ENCODE data around the gene RNASE12. TPM values are rescaled to one million over a fixed set of nuclear protein-coding genes. Genes with fewer than 3 reads are reported as not detected.
A peak's percentile ranks its signal among the peaks of the same experiment; 100 is the strongest.
"Not testable (repeated sequence)": the region's sequence is repeated elsewhere in the genome, so short reads cannot be mapped to it uniquely, and the experiment has no call there.

The RNASE12 gene
- total and polyA plus RNA-seq, 8 donors: not detected

DNA sequence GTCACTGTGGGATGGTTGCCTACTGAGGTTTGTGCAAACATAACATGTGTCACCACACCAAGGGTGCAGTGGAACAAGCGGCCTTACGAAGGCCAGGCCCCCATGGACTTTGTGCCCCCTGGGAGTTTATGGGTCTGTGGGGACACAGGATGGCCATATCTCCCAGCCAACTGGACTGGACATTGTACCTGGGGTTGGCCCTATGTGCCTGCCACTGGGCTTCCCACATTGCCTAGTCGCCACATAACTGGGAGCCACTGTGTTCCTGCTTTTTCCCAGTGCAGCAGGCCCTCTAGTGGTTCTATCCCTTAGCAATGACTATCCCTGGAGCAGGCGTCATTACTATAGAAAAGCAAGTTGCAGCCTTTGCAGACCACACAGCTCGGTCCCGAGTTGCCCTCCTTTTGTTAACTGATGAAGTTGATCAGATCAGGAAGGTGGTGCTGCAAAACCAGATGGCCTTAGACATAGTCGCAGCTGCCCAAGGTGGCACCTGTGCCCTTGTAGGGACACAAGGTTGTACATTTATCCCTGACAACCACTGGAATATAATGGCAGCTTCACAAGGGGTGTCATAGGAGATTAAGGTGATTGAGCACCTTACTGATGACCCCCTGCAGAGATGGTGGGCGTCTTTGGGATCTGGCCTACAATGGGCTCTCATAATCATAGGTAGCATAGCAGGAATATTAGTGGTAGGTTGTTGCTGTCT lies 15.2 kb upstream of the RNASE12 start:
- Histone ChIP-seq H3K27me3 (no peaks in the 10 kb centered on the region), H3K4me1 (peaks cover 3 to 13% of the 10 kb centered on the region in 2 donors), H3K9me3 (no peaks in the 10 kb centered on the region), H3K4me3 (no peak overlapping the region), H3K27ac (no peak overlapping the region), H3K36me3 (no peaks in the 10 kb centered on the region)
- ATAC-seq (peak; percentile 49), DNase-seq (no peak)
- intact Hi-C loops (cut with DNase I): loop anchor here in 1 of 2 donors (10.0 kb wide), 3 partner anchors 72 to 282 kb away; partner anchors contain the start of gene TEP1
- TF ChIP-seq, protein P1, sequence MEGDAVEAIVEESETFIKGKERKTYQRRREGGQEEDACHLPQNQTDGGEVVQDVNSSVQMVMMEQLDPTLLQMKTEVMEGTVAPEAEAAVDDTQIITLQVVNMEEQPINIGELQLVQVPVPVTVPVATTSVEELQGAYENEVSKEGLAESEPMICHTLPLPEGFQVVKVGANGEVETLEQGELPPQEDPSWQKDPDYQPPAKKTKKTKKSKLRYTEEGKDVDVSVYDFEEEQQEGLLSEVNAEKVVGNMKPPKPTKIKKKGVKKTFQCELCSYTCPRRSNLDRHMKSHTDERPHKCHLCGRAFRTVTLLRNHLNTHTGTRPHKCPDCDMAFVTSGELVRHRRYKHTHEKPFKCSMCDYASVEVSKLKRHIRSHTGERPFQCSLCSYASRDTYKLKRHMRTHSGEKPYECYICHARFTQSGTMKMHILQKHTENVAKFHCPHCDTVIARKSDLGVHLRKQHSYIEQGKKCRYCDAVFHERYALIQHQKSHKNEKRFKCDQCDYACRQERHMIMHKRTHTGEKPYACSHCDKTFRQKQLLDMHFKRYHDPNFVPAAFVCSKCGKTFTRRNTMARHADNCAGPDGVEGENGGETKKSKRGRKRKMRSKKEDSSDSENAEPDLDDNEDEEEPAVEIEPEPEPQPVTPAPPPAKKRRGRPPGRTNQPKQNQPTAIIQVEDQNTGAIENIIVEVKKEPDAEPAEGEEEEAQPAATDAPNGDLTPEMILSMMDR (IDR thresholded peaks at IDR 0.05): peak; percentile 27 to 32

DNA sequence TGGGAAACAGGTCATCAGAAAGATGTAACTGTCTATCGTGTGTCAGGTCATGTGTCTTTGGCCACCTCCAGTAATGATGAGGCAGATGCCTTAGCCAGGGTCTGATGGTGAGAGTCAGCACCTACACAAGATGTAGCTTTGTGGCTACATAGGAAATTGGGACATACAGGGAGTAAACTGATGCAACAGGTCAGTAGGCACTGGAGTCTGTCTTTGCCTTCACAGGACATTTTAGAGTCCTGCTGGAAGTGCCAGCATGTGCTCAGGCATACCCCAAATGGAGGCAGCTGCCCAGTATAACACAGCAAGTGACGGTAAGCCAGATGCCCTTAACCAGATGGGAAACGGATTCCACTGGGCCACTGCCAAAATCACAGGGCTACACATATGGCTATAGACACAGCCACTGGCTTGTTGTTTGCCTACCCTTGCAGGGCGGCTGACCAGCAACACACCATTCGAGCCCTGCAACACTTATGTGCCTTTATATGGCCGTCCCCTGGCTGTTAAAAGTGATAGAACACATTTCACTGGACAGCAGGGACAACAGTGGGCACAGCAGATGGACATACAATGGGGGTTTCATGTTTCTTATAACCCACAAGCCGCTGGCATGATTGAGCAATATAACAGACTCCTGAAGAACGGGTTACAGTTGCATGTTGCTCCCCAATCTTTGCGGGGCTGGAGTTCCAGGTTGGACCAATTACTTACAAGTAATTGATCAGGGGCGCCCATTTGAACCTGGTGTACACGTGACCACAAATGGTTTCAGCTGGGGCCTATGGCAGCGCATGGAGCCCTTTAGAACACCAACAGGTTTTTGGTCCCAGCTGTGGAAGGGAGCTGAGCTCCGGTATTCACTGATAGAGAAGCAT lies 12.9 kb upstream of the RNASE12 start:
- intact Hi-C loops (cut with DNase I): loop anchor here in 1 of 2 donors (10.0 kb wide), 3 partner anchors 69 to 279 kb away; partner anchors contain the start of gene TEP1
- TF ChIP-seq, protein P1 (IDR thresholded peaks at IDR 0.05): no peak
- ATAC-seq (no peak), DNase-seq (no peak)
- Histone ChIP-seq H3K27me3 (no peaks in the 10 kb centered on the region), H3K27ac (no peak overlapping the region), H3K36me3 (no peaks in the 10 kb centered on the region), H3K4me1 (no peaks in the 10 kb centered on the region), H3K4me3 (no peak overlapping the region), H3K9me3 (no peaks in the 10 kb centered on the region)

DNA sequence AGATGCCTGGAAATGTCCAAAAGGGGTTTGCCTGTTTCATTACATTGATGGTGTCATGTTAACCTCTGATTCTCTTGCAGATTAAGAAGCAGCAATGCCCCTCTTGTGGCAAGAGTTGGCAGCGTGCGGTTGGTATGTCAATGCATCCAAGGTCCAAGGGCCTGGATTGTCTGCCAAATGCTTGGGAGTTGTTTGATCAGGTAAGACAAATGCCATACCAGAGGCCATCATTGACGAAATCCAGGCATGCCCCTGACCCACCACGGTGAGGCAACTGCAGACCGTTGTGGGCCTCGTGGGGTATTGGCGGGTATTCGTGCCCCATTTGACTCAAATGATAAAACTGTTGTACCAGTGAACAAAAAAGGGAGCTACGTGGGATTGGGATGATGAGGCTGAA lies 11.4 kb upstream of the RNASE12 start:
- TF ChIP-seq, protein P1 (IDR thresholded peaks at IDR 0.05): no peak
- H3K9me3 ChIP-seq: no peaks in the 10 kb centered on the region
- ATAC-seq: no peak
- intact Hi-C loops (cut with DNase I): loop anchor here in 1 of 2 donors (10.0 kb wide), 3 partner anchors 68 to 278 kb away; partner anchors contain the start of gene TEP1
- no peaks in the 10 kb centered on the region for H3K36me3 ChIP-seq
- H3K4me1 ChIP-seq: no peaks in the 10 kb centered on the region
- no peaks in the 10 kb centered on the region for H3K27me3 ChIP-seq
- DNase-seq: no peak
- no peak overlapping the region for H3K4me3 ChIP-seq
- H3K27ac ChIP-seq: no peak overlapping the region

DNA sequence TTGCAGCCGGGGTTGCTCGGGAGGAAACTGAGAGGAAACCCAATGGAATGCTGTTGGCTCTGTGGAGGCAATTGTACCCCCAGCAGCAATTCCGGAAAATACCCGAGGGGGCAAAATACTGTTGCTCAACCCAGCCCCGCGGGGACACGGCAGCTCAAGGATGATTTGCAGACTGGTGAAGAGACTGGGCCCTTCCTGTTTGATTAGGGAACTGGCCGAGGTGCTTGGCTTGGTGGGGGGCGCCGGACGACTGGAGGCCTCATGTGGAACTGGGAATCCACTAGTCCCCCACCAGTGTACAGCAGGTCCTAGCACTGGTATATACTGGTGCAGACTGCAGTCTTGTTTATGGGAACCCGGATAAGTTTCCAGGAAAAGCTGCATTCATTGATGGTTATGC lies 10.3 kb upstream of the RNASE12 start:
- TF ChIP-seq, protein P1 (IDR thresholded peaks at IDR 0.05): no peak
- H3K27me3 ChIP-seq: no peaks in the 10 kb centered on the region
- H3K4me3 ChIP-seq: no peak overlapping the region
- H3K27ac ChIP-seq: no peak overlapping the region
- intact Hi-C loops (cut with DNase I): loop anchor here in 1 of 2 donors (10.0 kb wide), 3 partner anchors 67 to 277 kb away; partner anchors contain the start of gene TEP1
- ATAC-seq: no peak
- H3K9me3 ChIP-seq: no peaks in the 10 kb centered on the region
- no peaks in the 10 kb centered on the region for H3K36me3 ChIP-seq
- DNase-seq: no peak
- H3K4me1 ChIP-seq: no peaks in the 10 kb centered on the region

GRCh38 chr14:20597108-20597507 lies 5.9 kb upstream of the RNASE12 start:
- H3K4me3 ChIP-seq: no peak overlapping the region
- ATAC-seq: peak; percentile 82
- TF ChIP-seq, protein P1 (IDR thresholded peaks at IDR 0.05): no peak
- intact Hi-C loops (cut with DNase I): no loop called here
- DNase-seq: no peak
- no peak overlapping the region for H3K27ac ChIP-seq
- H3K36me3 ChIP-seq: no peaks in the 10 kb centered on the region
- no peaks in the 10 kb centered on the region for H3K4me1 ChIP-seq
- H3K9me3 ChIP-seq: no peaks in the 10 kb centered on the region
- no peaks in the 10 kb centered on the region for H3K27me3 ChIP-seq

- H3K4me1 ChIP-seq, H3K36me3 ChIP-seq, ATAC-seq: not testable (repeated sequence)
These were observed 4.5 kb upstream of the RNASE12 start for GRCh38 chr14:20595726-20596125.

More at GRCh38 chr14:20595726-20596125, 4.5 kb upstream of the RNASE12 start:
- DNase-seq; intact Hi-C loops (cut with DNase I); H3K9me3 ChIP-seq; H3K27me3 ChIP-seq; H3K27ac ChIP-seq; H3K4me3 ChIP-seq: not testable (repeated sequence)

Measured in left lung (tissue), 10 donors.